ENCODE results near the gene WDR27.

Gene WDR27

GRCh38 chr6:169591616-169592015 is 110.2 kb downstream of the WDR27 start:
- no peaks in the 10 kb centered on the region for H3K36me3 ChIP-seq
- H3K9me3 ChIP-seq = no peaks in the 10 kb centered on the region; the same call in 1 of the 2 replicates
- TF ChIP-seq, protein P1, sequence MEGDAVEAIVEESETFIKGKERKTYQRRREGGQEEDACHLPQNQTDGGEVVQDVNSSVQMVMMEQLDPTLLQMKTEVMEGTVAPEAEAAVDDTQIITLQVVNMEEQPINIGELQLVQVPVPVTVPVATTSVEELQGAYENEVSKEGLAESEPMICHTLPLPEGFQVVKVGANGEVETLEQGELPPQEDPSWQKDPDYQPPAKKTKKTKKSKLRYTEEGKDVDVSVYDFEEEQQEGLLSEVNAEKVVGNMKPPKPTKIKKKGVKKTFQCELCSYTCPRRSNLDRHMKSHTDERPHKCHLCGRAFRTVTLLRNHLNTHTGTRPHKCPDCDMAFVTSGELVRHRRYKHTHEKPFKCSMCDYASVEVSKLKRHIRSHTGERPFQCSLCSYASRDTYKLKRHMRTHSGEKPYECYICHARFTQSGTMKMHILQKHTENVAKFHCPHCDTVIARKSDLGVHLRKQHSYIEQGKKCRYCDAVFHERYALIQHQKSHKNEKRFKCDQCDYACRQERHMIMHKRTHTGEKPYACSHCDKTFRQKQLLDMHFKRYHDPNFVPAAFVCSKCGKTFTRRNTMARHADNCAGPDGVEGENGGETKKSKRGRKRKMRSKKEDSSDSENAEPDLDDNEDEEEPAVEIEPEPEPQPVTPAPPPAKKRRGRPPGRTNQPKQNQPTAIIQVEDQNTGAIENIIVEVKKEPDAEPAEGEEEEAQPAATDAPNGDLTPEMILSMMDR (IDR thresholded peaks at IDR 0.05; ENCODE audit: low read depth, low read length) = no peak
- H3K4me3 ChIP-seq (ENCODE audit: low read depth, low read length) = no peak overlapping the region
- H3K27me3 ChIP-seq = no peaks in the 10 kb centered on the region
- DNase-seq = no peak
- H3K4me1 ChIP-seq = no peaks in the 10 kb centered on the region

DNA sequence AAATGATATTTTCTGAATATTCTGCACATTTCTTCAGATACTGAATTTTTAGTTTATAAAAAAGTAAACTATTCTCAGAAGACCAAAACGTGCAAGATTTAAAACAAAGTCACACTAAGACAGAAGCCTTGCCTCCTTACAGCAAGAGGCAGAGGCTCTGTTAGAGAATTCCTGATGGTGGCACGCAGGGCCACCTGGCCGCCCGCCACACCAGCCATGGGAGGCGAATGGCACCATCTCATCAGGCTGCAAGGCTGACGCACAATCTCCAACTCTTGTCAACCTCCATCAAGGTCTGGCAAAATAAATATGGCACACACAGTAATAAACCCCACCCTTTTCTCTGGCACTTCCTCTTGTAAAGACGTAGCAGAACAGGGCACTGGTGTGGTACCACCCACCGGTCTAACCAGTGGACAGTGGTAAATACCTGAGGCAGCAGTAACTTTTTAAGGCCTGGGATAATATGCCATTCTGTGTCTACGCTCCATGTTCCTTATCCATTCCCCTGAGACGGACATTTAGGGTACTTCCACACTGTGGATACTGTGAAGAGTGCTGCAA is 111.4 kb downstream of the WDR27 start:
- no peaks in the 10 kb centered on the region; the same call in 1 of the 2 replicates for H3K9me3 ChIP-seq
- TF ChIP-seq, protein P1 (IDR thresholded peaks at IDR 0.05; ENCODE audit: low read depth, low read length) = no peak
- H3K36me3 ChIP-seq = no peaks in the 10 kb centered on the region
- H3K4me3 ChIP-seq (ENCODE audit: low read depth, low read length) = no peak overlapping the region
- no peaks in the 10 kb centered on the region for H3K4me1 ChIP-seq
- DNase-seq = no peak
- H3K27me3 ChIP-seq = no peaks in the 10 kb centered on the region

DNA sequence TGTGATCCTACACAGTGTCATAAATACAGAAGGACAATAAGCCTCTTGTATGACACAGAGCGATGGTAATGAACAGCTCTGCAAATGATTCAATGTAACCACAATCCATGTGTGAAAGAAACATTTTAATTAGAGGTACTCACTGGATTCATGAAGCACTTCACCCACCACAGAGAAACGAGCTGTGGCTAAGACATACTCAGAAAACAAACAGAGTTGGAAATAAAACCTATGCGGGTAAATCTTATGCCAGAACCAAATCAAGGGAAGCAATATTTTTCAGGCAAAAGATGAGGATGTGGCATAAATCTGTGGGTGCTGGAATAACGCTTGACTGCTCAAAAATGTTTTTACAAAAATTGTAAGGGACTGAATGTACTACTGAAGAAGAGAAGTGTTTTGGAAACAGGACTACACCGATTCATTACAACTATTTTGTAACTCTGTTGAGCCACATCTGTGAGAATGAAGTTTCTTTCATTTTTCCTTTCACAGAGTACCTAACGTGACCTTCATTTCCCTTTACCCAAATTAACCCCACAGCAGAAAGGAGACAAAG is 112.1 kb downstream of the WDR27 start:
- no peaks in the 10 kb centered on the region for H3K4me1 ChIP-seq
- no peaks in the 10 kb centered on the region; the same call in 1 of the 2 replicates for H3K9me3 ChIP-seq
- no peaks in the 10 kb centered on the region for H3K27me3 ChIP-seq
- TF ChIP-seq, protein P1 (IDR thresholded peaks at IDR 0.05; ENCODE audit: low read depth, low read length) = no peak
- H3K36me3 ChIP-seq = no peaks in the 10 kb centered on the region
- H3K4me3 ChIP-seq (ENCODE audit: low read depth, low read length) = no peak overlapping the region
- DNase-seq = no peak

- Histone ChIP-seq H3K9me3 (no peaks in the 10 kb centered on the region; the same call in 1 of the 2 replicates), H3K4me3 (ENCODE audit: low read depth, low read length) (no peak overlapping the region), H3K27me3 (no peaks in the 10 kb centered on the region), H3K4me1 (no peaks in the 10 kb centered on the region), H3K36me3 (no peaks in the 10 kb centered on the region)
- TF ChIP-seq, protein P1 (IDR thresholded peaks at IDR 0.05; ENCODE audit: low read depth, low read length) = no peak
- DNase-seq = no peak
Measured at GRCh38 chr6:169589293-169589692, 112.5 kb downstream of the WDR27 start.

- TF ChIP-seq, protein P1 (IDR thresholded peaks at IDR 0.05; ENCODE audit: low read depth, low read length) = no peak
- no peaks in the 10 kb centered on the region; the same call in 1 of the 2 replicates for H3K9me3 ChIP-seq
- no peaks in the 10 kb centered on the region for H3K27me3 ChIP-seq
- no peak for DNase-seq
- no peaks in the 10 kb centered on the region for H3K4me1 ChIP-seq
- no peak overlapping the region for H3K4me3 ChIP-seq (ENCODE audit: low read depth, low read length)
- H3K36me3 ChIP-seq = no peaks in the 10 kb centered on the region
Measured at GRCh38 chr6:169587975-169588374, 113.9 kb downstream of the WDR27 start.

- Histone ChIP-seq H3K4me1 (no peaks in the 10 kb centered on the region), H3K27me3 (no peaks in the 10 kb centered on the region), H3K9me3 (no peaks in the 10 kb centered on the region), H3K36me3 (no peaks in the 10 kb centered on the region), H3K4me3 (ENCODE audit: low read depth, low read length) (no peak overlapping the region)
- TF ChIP-seq, protein P1 (IDR thresholded peaks at IDR 0.05; ENCODE audit: low read depth, low read length) = no peak
- no peak for DNase-seq
Measured at GRCh38 chr6:169583886-169584541, 117.8 kb downstream of the WDR27 start.

All from BE2C (cell line).